ENCODE results near the gene TEPSIN.

- TF ChIP-seq CTCF (IDR thresholded peaks at IDR 0.05 in 4 of 5, conservative IDR thresholded peaks at IDR 0.05 in 1 of 5) (no peak), POLR2A (IDR thresholded peaks at IDR 0.05) (no peak)
Observed at GRCh38 chr17:81250286-81251093, 11.6 kb upstream of the TEPSIN start.
